Brain pericyte (primary cell): ENCODE data around the gene FUT6.

Experiments used
- DNase-seq: peaks from one replicate; pipeline ENCODE4 v3.0.0-alpha.2; 2012; ENCODE audit warnings: low read depth, low spot score

The FUT6 gene

GRCh38 chr19:5827891-5828660 lies 11.4 kb downstream of the FUT6 start:
- DNase-seq: peak; percentile 79

GRCh38 chr19:5827342-5827890 lies 12.1 kb downstream of the FUT6 start:
- no peak for DNase-seq

GRCh38 chr19:5826531-5827341 lies 12.8 kb downstream of the FUT6 start:
- no peak for DNase-seq

- no peak for DNase-seq
Observed at GRCh38 chr19:5825178-5825577, 14.3 kb downstream of the FUT6 start.

- DNase-seq: no peak
Observed at GRCh38 chr19:5824751-5825150, 14.8 kb downstream of the FUT6 start.

GRCh38 chr19:5823579-5824281 lies 15.8 kb downstream of the FUT6 start:
- DNase-seq: no peak

- DNase-seq: no peak
Observed at GRCh38 chr19:5822181-5822844, 17.2 kb downstream of the FUT6 start.

- no peak for DNase-seq
Observed at GRCh38 chr19:5821521-5822180, 17.9 kb downstream of the FUT6 start.

GRCh38 chr19:5820785-5821184 lies 18.7 kb downstream of the FUT6 start:
- no peak for DNase-seq

GRCh38 chr19:5818594-5818993 lies 20.9 kb downstream of the FUT6 start:
- no peak for DNase-seq

- no peak for DNase-seq
Observed at GRCh38 chr19:5817218-5817617, 22.3 kb downstream of the FUT6 start.

- no peak for DNase-seq
Observed at GRCh38 chr19:5814852-5815246, 24.7 kb downstream of the FUT6 start.

- no peak for DNase-seq
Observed at GRCh38 chr19:5814123-5814851, 25.2 kb downstream of the FUT6 start.

GRCh38 chr19:5811117-5811516 lies 28.4 kb downstream of the FUT6 start:
- DNase-seq: no peak

GRCh38 chr19:5809469-5809868 lies 30.0 kb downstream of the FUT6 start:
- no peak for DNase-seq

GRCh38 chr19:5809053-5809452 lies 30.4 kb downstream of the FUT6 start:
- no peak for DNase-seq

- DNase-seq: no peak
Observed at GRCh38 chr19:5808120-5808816, 31.2 kb downstream of the FUT6 start.

- no peak for DNase-seq
Observed at GRCh38 chr19:5806905-5807304, 32.6 kb downstream of the FUT6 start.

GRCh38 chr19:5806133-5806489 lies 33.4 kb downstream of the FUT6 start:
- no peak for DNase-seq
